GM19328 (cell line): ENCODE results near the gene LENG9.
"Not testable (repeated sequence)": the region's sequence is repeated elsewhere in the genome, so short reads cannot be mapped to it uniquely, and the experiment has no call there.

Experiments used
- ATAC-seq: cut with Tn5 transposase; IDR thresholded peaks from one replicate; pipeline ENCODE4 v1.9.1; 2021; ENCODE audit warnings: mild to moderate bottlenecking, moderate library complexity; ENCODE audit not compliant: unreplicated experiment

The LENG9 gene

DNA sequence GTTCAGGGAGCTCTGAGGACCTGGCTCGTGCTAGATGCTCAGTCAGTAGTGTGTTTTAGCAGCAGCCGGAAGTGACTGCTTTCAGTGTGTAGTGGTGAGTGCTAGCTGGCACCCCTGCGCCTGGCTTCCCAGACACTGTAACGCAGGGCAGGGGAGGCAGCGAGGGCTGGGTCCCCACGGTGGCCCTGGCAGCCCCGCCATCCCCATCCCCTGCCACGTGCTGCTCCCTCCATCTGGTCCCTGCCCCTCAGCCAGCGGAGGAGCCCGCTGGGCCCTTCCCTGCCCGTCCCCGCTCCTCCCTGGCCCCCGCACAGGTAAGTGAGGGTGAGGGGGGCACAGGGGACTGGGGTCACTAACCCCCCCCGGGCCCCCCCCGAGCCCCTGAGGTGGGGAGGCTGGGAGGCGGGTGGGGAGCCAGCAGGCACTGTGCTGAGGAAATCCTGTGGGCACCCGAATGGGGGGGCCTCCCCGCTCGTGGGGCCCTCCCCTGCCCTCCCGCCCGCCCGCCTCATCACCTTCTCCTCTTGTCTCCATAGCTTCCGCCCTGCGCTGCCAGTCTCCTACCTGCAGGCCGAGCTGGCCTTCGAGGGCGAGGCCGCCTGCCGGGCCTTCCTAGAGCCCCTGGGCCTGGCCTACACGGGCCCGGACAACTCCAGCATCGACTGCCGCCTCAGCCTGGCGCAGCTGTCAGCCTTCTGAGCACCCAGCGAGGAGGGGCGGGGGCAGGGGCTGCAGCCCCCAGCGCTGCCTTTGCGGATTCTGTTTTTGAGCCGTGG lies 3.2 kb downstream of the LENG9 start:
- no peak for ATAC-seq

DNA sequence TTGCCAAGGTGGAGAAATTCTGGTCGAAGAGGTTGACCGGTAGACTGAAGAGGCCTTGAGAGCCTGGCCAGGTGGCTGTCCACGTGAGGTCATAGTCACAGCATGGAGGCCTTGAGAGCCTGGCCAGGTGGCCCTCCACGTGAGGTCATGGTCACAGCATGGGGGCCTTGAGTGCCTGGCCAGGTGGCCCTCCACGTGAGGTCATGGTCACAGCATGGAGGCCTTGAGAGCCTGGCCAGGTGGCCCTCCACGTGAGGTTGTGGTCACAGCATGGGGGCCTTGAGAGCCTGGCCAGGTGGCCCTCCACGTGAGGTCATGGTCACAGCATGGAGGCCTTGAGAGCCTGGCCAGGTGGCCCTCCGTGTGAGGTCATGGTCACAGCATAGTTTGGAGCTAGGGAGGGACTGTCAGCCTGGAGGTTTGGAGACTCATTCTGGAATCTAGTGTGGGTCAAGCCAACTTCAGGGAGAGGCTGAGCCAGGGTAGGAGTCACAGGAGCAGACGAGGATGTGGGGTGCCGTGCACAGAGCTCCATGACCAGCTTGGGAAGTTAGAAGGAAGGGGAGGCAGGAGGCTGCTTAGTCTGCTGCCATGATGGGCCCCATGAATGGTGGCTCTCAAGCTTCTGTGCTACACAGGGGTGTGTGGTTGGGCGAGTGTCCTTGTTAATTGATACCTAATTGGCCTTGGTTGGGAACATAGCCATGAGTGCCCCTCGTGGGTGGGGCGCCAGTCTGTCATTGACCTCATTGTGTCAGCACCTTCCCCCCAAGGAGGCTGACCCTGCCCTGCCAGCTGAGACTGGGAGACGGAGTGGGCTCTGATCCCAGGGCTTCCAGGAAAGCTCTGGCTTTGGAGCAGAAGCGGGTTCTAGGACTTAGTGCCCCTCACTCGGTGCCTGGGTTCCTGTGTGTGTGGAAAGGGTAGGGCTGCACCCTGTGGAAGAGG lies 4.0 kb downstream of the LENG9 start:
- no peak for ATAC-seq

DNA sequence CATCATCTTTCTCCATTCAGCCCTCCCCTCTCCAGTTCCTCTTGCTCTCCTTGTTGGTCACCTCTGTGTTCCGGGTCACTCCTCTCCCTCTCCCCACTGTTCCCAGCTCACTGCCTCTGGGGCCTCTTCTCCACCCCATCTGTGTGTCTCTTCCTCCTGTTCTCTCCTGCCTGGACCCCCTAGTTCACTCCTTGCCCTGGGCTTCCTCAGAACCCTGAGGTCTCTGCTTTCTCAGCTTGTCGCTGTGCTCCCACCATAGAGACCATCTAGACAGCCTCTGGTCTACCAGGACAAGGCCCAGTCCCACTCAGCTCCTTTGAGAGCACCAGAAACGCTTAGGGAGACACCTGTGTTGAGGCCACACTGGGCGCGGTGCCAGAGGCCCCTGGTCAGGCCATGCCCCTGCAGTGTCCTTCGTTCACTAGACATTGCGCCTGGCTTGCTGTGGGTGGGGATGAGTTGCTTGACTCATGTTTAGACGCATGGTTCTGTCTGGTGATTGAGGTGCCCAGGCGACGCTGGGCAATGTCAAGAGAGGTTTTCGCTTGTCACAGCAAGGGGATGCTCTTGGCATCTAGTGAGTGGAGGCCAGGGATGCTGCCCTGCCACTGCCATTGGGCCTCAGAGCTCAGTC lies 4.8 kb downstream of the LENG9 start:
- ATAC-seq, result no peak

DNA sequence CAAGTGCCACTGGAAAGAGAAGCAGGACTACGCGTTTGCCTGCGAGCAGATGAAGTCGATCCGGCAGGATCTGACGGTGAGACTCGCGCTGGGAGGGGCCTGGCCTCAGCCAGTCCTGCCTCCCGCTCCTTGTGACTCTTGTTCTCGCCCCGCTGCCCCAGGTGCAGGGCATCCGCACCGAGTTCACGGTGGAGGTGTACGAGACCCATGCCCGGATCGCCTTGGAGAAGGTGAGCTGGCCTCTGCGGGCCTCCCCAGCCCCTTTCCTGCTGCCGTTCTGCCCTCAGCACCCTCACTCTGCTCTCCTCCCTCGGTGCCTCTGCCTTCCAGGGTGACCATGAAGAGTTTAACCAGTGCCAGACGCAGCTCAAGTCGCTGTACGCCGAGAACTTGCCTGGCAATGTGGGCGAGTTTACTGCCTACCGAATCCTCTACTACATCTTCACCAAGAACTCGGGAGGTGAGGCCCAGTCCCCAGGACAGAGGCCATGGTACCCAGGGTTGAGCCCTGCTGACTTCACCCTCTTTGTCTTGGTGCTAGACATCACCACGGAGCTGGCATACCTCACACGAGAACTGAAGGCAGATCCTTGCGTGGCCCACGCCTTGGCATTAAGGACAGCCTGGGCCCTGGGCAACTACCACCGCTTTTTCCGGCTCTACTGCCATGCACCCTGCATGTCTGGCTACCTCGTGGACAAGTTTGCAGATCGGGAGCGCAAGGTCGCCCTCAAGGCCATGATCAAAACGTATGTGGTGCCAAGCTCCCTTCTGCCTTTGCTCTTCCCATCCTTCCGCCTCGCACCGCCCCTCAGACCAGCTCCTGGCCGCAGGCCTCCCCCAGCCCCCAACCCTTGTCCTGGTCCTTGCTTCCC lies 5.6 kb downstream of the LENG9 start:
- ATAC-seq, result no peak

DNA sequence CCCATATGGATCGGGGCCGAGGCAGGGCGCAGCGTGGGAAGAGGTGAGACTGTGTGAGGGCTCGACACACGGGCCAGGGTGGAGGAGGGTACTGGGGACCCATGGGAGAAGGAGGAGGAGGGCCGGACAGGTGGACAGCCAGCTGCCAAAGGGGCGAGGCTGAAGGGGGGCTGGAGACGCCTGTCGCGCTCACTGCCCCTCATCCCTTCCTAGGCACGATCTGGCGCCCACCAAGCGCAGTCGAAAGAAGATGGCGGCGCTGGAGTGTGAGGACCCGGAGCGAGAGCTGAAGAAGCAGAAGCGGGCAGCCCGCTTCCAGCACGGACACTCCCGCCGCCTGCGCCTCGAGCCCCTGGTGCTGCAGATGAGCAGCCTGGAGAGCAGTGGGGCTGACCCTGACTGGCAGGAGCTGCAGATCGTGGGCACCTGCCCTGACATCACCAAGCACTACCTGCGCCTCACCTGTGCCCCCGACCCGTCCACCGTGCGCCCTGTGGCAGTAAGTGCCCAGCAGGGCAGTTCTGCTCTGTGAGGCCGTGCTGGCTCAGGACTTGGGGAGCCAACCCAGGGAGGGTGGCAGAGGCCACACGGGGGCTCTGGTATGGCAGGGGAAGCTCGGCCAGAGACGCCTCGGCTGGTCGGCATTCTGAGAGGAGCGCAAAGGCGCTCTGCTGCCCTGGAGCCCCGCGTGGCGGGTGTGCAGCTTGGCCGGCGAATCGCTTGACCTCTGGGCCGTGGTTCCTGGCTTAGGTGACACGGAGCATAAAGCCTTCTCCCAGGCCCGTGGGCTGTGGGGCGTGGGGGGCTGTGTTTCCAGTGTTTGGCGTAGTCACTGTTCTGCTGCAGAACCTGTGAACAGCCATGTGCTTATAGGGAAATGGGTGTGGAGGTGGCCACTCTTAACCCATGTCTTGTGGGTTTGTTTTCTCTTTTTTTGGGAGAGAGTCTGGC lies 6.9 kb downstream of the LENG9 start:
- no peak for ATAC-seq

DNA sequence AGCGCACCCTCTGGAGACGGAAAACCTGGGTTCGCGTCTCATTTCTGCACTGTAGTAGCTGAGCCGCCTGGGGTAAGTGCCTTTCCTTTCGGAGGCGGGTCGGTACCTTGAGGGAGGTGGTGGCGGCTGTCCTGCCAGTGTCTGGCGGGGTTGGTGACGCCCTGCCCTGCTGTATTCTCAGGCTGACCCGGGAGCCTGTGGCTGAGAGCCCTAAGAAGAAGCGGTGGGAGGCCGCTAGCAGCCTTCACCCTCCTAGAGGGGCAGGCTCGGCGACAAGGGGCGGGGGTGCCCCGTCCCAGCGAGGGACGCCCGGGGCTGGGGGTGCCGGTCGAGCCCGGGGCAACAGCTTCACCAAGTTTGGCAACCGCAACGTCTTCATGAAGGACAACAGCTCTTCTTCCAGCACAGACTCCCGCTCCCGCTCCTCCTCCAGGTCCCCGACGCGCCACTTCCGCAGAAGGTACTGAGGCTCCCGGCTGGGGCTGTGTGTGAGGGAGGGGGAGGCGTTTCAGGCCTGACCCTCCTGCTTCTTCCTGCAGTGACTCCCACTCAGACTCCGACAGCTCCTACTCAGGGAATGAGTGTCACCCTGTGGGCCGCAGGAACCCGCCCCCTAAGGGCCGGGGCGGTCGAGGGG lies 7.7 kb downstream of the LENG9 start:
- ATAC-seq, result no peak

DNA sequence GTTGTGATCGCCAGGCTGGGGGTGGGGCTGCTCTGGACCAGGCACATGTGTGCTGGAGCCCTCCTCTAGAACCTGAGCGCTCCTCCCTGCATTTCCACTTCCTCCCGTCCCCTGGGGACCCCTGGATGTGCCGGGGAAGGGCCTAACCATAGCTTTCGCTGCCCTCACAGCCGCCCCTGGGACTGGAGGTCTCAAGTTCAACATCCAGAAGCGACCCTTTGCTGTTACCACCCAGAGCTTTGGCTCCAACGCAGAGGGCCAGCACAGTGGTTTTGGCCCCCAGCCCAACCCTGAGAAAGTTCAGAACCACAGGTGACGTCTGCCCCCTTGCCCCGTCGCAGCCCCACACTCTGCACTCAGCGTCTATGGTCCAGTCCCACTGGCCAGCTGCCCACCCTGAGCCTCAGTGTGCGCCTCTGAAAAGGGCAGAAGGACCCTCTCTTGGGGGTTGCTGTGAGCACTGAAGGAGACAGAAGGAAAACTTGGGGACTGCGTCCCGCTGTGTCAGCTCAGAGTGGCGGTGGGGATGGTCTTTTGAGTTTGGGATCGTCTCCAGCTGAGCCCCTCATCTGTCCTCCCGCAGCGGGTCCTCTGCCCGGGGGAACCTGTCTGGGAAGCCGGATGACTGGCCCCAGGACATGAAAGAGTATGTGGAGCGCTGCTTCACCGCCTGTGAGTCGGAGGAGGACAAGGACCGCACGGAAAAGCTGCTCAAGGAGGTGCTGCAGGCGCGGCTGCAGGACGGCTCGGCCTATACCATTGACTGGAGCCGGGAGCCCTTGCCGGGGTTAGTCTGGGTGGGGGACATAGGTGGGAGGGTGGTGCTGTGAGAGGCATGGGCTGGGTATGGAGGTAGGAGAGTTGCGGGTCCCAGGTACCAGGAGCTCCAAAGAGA lies 8.6 kb downstream of the LENG9 start:
- ATAC-seq, result no peak

DNA sequence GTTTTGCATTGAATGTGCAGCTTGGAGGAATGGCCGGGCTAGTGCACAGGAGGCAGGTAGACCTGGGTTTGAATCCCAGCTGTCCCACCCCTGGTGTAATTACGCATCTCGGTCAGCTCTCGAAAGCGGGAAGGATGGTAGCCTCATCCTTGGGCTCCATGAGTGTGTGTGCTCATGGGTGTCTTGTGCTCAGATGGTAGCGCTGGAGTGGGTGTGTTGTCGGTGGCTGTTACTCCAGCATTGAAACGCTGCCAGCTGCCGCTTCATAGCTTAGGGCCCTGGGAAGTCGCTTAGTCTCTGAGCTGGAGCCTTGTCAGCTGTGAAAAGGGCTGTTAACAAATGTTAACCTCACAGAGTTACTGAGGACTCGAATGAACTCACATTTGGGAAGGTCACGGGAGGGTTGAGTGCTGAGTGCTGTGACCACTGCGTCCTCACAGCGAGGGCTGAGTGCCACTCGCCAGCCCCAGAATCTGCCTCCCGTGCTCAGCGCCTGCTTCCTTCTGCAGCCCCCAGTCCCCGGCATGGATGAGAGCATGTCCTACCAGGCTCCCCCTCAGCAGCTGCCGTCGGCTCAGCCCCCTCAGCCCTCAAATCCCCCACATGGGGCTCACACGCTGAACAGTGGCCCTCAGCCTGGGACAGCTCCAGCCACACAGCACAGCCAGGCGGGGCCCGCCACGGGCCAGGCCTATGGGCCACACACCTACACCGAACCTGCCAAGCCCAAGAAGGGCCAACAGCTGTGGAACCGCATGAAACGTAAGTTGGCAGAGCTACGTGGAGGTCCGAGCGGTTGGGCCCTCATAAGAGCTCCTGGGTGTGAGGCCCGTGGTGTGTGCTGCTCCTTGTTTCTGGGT lies 9.4 kb downstream of the LENG9 start:
- no peak for ATAC-seq

DNA sequence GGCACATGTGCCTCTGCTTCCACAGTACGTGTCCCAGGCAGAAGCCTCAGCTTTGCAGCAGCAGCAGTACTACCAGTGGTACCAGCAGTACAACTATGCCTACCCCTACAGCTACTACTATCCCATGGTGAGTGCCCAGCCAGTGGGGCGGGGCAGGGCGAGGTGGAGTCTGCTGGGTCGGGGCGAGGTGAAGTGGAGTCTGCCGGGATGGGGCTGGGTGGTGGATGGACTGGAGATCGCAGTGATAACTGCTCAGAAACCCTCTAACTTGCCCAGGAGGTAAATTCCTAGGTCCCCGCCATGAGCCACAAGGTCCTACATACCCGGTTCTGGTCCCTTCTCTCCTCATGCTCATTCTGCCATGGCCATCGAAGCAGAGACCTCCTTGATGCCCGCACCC lies 11.0 kb downstream of the LENG9 start:
- ATAC-seq, result no peak

DNA sequence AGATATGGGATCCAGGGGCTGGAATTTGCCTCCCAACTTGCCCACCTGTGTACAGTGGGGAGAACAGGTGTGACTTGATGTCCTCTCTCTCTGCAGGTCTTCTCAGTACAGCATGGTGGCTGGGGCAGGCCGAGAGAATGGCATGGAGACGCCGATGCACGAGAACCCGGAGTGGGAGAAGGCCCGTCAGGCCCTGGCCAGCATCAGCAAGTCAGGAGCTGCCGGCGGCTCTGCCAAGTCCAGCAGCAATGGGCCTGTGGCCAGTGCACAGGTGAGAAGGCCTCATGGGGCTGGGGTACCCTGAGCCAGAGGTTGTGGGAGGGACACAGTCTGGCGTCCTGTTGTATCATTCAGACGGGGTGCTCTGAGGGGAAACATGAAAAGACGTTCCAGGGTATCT lies 11.6 kb downstream of the LENG9 start:
- ATAC-seq, result no peak

DNA sequence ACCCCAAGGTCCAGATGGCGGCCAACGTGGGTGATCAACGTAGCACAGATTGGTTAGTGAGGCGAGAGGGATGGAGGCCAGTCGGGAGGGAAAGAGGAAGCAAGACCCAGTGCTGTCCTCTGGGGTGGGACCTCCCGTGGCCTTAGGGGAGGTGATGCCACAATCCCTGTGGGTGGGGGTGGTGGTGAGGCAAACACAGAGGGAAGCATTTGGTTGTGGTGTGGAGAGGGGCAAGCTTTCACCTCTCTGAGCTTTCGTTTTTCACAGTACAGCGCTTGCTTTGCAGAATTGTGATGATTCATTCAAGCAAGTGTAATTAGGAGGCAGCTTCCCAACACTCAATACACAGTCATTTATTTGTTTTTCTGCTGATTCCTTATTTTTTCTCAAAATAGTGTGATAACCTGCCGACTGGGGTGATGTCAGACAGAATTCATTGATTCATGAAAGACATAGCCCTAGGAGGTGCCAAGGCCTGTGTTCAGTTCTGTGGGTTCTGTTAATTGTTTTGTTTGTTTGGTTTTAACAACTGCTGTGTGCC lies 12.2 kb downstream of the LENG9 start:
- ATAC-seq, result no peak

DNA sequence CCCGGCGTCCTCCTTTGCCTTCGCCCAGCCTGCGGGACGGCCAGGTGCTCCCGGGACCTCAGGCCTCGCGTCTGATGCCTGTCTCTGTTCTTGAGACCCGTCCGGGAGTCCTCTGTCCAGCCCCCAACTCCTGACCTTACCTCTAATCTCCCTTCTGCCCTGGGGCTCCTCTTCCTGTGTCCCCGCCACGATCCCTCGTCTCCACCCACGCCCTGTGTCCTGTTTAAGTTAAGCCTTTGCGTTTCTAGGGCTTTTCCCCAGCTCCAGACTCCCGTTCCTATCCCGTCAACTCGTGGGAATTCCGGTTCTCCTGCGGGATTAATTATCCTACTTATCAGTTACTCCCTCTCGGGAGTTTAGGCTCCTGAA lies 13.9 kb downstream of the LENG9 start:
- ATAC-seq, result no peak

DNA sequence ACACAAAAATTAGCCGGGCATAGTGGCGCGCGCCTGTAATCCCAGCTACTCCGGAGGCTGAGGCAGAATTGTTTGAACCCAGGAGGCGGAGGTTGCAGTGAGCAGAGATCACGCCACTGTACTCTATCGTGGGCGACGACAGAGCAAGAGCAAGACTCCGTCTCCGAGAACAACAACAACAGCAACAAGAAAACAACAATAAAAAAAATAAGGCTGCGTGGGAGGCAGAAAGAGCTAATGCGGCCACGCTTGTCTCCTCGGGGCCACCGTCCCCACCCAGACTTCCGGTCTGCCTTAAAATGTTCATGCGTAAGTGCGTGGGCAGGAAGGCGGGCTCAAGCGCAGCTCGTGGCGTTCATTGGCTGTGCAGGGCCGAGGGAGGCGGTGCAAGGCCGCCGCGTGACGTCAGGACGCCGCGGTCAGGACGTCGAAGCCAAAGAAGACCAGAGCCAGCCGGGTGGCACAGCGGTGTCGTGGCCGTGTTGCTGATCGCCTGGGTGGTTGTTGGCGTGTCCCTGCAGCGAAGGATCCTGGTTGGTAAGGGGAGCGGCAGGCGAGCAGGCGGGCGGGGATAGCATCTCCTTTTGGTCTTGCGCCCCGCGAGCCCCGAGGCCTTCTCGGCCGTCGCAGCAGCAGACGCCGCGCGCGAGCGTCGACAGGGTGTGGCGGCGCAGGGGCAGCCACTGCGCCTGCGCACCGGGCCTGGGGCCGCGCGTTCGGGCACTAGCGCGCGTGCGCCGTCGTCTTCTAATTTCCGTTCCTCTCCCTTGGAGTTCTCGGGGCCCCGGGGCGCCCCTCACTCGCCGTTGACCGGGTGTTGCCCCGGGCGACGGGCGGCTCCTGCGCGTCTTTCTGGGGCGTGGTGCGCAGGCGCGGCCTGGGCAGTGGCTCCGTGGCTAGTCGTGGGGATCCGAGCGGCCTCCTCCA lies 14.5 kb downstream of the LENG9 start, which contains the start of gene LENG8:
LENG8 (plus strand) TSS at position 426 of the 927 bp plus-strand sequence. CDS start 2,146 bp downstream, outside the sequence.
- ATAC-seq, result peak; percentile 92

DNA sequence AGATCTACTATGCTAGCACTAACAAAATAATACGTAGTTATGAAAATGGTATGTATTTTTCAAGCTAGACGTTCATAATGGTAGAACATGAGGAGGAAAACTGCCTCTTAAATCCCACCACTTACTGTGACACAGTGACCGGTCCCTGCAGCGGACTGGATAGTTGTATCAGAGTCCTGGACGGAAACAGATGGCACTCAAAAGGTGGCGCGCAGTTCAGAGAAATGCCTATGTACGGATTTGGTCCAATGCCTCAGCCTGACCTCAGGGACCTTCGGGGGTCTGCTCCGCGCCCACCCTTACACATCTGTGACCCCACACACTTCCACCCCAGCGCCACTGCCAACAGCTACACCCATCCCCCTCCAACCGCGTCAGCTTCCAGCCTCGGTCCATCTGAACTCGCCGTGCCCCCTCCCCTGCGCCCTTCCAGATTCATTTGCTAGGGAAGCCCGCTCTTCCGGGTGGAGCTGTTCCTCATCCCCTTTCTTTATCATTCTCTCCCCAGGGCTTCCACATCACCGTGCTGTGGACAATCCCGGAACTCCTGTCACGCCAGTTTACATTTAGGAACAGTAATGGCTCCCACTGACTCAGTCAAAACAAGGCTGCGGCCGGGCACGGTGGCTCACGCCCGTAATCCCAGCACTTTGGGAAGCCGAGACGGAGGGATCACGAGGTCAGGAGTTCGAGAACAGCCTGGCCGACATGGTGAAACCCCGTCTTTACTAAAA lies 15.4 kb downstream of the LENG9 start:
- ATAC-seq, result no peak

DNA sequence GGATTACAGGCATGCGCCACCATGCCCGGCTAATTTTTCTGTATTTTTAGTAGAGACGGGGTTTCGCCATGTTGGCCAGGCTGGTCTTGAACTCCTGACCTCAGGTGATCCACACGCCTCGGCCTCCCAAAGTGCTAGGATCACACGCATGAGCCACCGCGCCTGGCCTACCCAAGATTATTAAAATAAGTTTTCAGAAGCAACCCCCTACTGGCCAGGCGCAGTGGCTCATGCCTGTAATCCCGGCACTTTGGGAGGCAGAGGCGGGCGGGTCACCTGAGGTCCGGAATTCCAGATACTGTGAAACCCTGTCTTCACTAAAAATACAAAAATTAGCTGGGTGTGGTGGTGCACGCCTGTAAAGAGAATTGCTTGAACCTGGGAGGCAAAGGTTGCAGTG lies 17.2 kb downstream of the LENG9 start:
- not testable (repeated sequence) for ATAC-seq
